GM06990 (cell line): ENCODE results near the gene APBB2.

Experiments used
- DNase-seq: peaks from one replicate; pipeline ENCODE4 v3.0.0-alpha.2; 2011; ENCODE audit not compliant: insufficient read length; ENCODE audit errors: extremely low read depth
- H3K27me3 ChIP-seq: replicated peaks from 2 replicates; pipeline ENCODE4 v1.6.0; 2011; ENCODE audit warnings: low read length; ENCODE audit not compliant: control insufficient read depth, insufficient read depth
- H3K36me3 ChIP-seq: 2 replicates; pipeline ENCODE4 v1.5.1; 2011; ENCODE audit warnings: low read length; ENCODE audit not compliant: control insufficient read depth, insufficient read depth
- H3K4me3 ChIP-seq: replicated peaks from 2 replicates; pipeline ENCODE4 v1.5.1; 2011; ENCODE audit warnings: low read depth, mild to moderate bottlenecking, control low read depth, low read length
- CTCF ChIP-seq: IDR thresholded peaks from 2 replicates; pipeline ENCODE4 v1.5.1; 2011; ENCODE audit warnings: low read length, control low read depth, mild to moderate bottlenecking, inconsistent platforms; ENCODE audit not compliant: insufficient read depth, poor library complexity, severe bottlenecking

APBB2 gene

GRCh38 chr4:41106081-41106480, 108.3 kb downstream of the APBB2 start:
- no peak for DNase-seq
- H3K36me3 ChIP-seq, result no peaks in the 10 kb centered on the region
- no peaks in the 10 kb centered on the region for H3K27me3 ChIP-seq
- no peak overlapping the region for H3K4me3 ChIP-seq
- TF ChIP-seq CTCF, result no peak

GRCh38 chr4:41104155-41104554, 110.2 kb downstream of the APBB2 start:
- DNase-seq, result no peak
- Histone ChIP-seq H3K4me3 (no peak overlapping the region), H3K36me3 (no peaks in the 10 kb centered on the region), H3K27me3 (no peaks in the 10 kb centered on the region)
- no peak for TF ChIP-seq CTCF

- H3K36me3 ChIP-seq, result no peaks in the 10 kb centered on the region
- no peak for DNase-seq
- TF ChIP-seq CTCF, result no peak
- H3K4me3 ChIP-seq, result no peak overlapping the region
- H3K27me3 ChIP-seq, result no peaks in the 10 kb centered on the region
These were observed 110.7 kb downstream of the APBB2 start for GRCh38 chr4:41103657-41104056.

- H3K27me3 ChIP-seq, result no peaks in the 10 kb centered on the region
- no peak overlapping the region for H3K4me3 ChIP-seq
- no peak for TF ChIP-seq CTCF
- H3K36me3 ChIP-seq, result no peaks in the 10 kb centered on the region
- DNase-seq, result no peak
These were observed 111.8 kb downstream of the APBB2 start for GRCh38 chr4:41102414-41103092.

- H3K36me3 ChIP-seq, result no peaks in the 10 kb centered on the region
- TF ChIP-seq CTCF, result no peak
- H3K4me3 ChIP-seq, result no peak overlapping the region
These were observed 116.0 kb downstream of the APBB2 start for GRCh38 chr4:41098093-41099048.

More at GRCh38 chr4:41098093-41099048, 116.0 kb downstream of the APBB2 start:
- DNase-seq, result no peak
- no peaks in the 10 kb centered on the region for H3K27me3 ChIP-seq
